Renal cortex interstitium (tissue), 3 donors: ENCODE results near the gene UBR1. TPM values are rescaled to one million over a fixed set of nuclear protein-coding genes. Genes with fewer than 3 reads are reported as not detected.

Experiments
- polyA plus RNA-seq, 3 donors: library from polyadenylated mRNA; unstranded; fragments of 120-200 nt; gene quantifications; one replicate each; pipeline ENCODE4 v1.2.1, GENCODE V29; 2013; ENCODE audit not compliant: insufficient read length in 3 of 3

UBR1 gene
- polyA plus RNA-seq, 3 donors: 20.3 to 27.5 (median 22.9) TPM

Other genes with a start within 250 kb of the UBR1 start
- gene TTBK2, start 185.3 kb downstream of the UBR1 start, polyA plus RNA-seq: 10 to 100 TPM in 2 of 3 donors, 1 to 10 TPM in 1; 9.7 to 11.7 (median 10.8) TPM
- gene TMEM62, start 27.5 kb upstream of the UBR1 start, polyA plus RNA-seq: 10 to 100 TPM; 13.3 to 16.7 (median 15.7) TPM
- gene CCNDBP1, start 79.4 kb upstream of the UBR1 start, polyA plus RNA-seq: 10 to 100 TPM; 46.7 to 56.7 (median 48.2) TPM
- gene EPB42, start 115.0 kb upstream of the UBR1 start, polyA plus RNA-seq: 1 to 10 TPM; 1.1 to 2.6 (median 1.2) TPM
- not detected for gene TGM5, start 160.9 kb upstream of the UBR1 start, polyA plus RNA-seq
- gene TGM7, start 196.2 kb upstream of the UBR1 start, polyA plus RNA-seq: under 1 TPM in 1 of 3 donors, not detected in 2; 0.07 TPM
- 10 to 100 TPM; 10.7 to 14.0 (median 12.5) TPM for gene LCMT2, start 224.5 kb upstream of the UBR1 start, polyA plus RNA-seq